Peyer's patch (tissue), 4 donors: ENCODE results near the gene STRA6. TPM values are rescaled to one million over a fixed set of nuclear protein-coding genes. Genes with fewer than 3 reads are reported as not detected.

Source experiments
- DNase-seq, 3 donors: peaks; one replicate each; pipeline ENCODE4 v3.0.0-alpha.2; 2017 to 2019
- H3K27ac ChIP-seq, 4 donors: fragments of 200-600 bp; sonication (generic); one replicate each; pipeline ENCODE4 v1.5.1; 2016 to 2019
- H3K27me3 ChIP-seq, 2 donors: fragments of 200-600 bp; sonication (generic); one replicate each; pipeline ENCODE4 v1.5.1; 2019
- H3K36me3 ChIP-seq, 3 donors: fragments of 200-600 bp; sonication (generic); one replicate each; pipeline ENCODE4 v1.5.1; 2016 to 2019
- H3K4me1 ChIP-seq, 4 donors: fragments of 200-600 bp; sonication (generic); one replicate each; pipeline ENCODE4 v1.5.1; 2016 to 2019
- H3K4me3 ChIP-seq, 4 donors: fragments of 200-600 bp; sonication (generic); 1 replicate in 3 of 4; 2 replicates in 1 of 4; pipeline ENCODE4 v1.5.1; 2016 to 2019; ENCODE audit warnings: mild to moderate bottlenecking in 1 of 4
- H3K9me3 ChIP-seq, 4 donors: fragments of 200-600 bp; sonication (generic); one replicate each; pipeline ENCODE4 v1.5.1; 2016 to 2019; ENCODE audit warnings: mild to moderate bottlenecking in 1 of 4
- CTCF ChIP-seq, 6 experiments: fragments of 450-650 bp in 4 of 6; fragments of 200-600 bp in 2 of 6; sonication (generic) in 1 of 6; IDR thresholded peaks; one replicate each; pipeline ENCODE4 v1.5.1; 2017 to 2019; ENCODE audit warnings: antibody characterized with exemption in 6 of 6, mild to moderate bottlenecking in 3 of 6, moderate library complexity in 1 of 6
- POLR2A ChIP-seq, 2 donors: fragments of 450-650 bp; IDR thresholded peaks; one replicate each; pipeline ENCODE4 v1.5.1; 2017; ENCODE audit warnings: antibody characterized with exemption in 2 of 2, mild to moderate bottlenecking in 2 of 2, moderate library complexity in 2 of 2
- total RNA-seq, 4 donors: library from RNA; depleted of rRNA; stranded (reverse); fragments of >200 nt; gene quantifications; one replicate each; pipeline ENCODE4 v1.1.0, GENCODE V29; 2016

Gene STRA6
- total RNA-seq, 4 donors from 2014 or later = 0.83 TPM; not detected in 3

- no peak overlapping the region for H3K27ac ChIP-seq
- H3K27me3 ChIP-seq = no peaks in the 10 kb centered on the region
Observed at GRCh38 chr15:74222240-74223119, 19.9 kb upstream of the STRA6 start.

GRCh38 chr15:74221399-74222239 is 19.0 kb upstream of the STRA6 start:
- H3K27me3 ChIP-seq = no peaks in the 10 kb centered on the region
- H3K27ac ChIP-seq = no peak overlapping the region
- no peaks in the 10 kb centered on the region for H3K4me1 ChIP-seq
- H3K36me3 ChIP-seq = no peaks in the 10 kb centered on the region
- H3K4me3 ChIP-seq = no peak overlapping the region
- H3K9me3 ChIP-seq = no peaks in the 10 kb centered on the region
- TF ChIP-seq POLR2A (IDR thresholded peaks at IDR 0.05) = no peak
- no peak for DNase-seq

More at GRCh38 chr15:74222240-74223119, 19.9 kb upstream of the STRA6 start:
- H3K4me3 ChIP-seq = no peak overlapping the region
- H3K4me1 ChIP-seq = no peaks in the 10 kb centered on the region
- no peak for DNase-seq
- no peaks in the 10 kb centered on the region for H3K9me3 ChIP-seq
- TF ChIP-seq CTCF (IDR thresholded peaks at IDR 0.05) (no peak), POLR2A (IDR thresholded peaks at IDR 0.05) (no peak)
- H3K36me3 ChIP-seq = no peaks in the 10 kb centered on the region

GRCh38 chr15:74220475-74221248 is 18.1 kb upstream of the STRA6 start:
- DNase-seq = no peak
- no peaks in the 10 kb centered on the region for H3K9me3 ChIP-seq
- no peaks in the 10 kb centered on the region for H3K36me3 ChIP-seq
- no peak overlapping the region for H3K4me3 ChIP-seq
- H3K27me3 ChIP-seq = no peaks in the 10 kb centered on the region
- TF ChIP-seq CTCF (IDR thresholded peaks at IDR 0.05) (no peak), POLR2A (IDR thresholded peaks at IDR 0.05) (no peak)
- no peaks in the 10 kb centered on the region for H3K4me1 ChIP-seq
- no peak overlapping the region for H3K27ac ChIP-seq

- Histone ChIP-seq H3K9me3 (no peaks in the 10 kb centered on the region), H3K36me3 (no peaks in the 10 kb centered on the region), H3K4me3 (no peak overlapping the region), H3K27ac (no peak overlapping the region), H3K4me1 (no peaks in the 10 kb centered on the region), H3K27me3 (no peaks in the 10 kb centered on the region)
- TF ChIP-seq POLR2A (IDR thresholded peaks at IDR 0.05) (no peak), CTCF (IDR thresholded peaks at IDR 0.05) (no peak)
- DNase-seq = no peak
Observed at GRCh38 chr15:74217907-74218885, 15.6 kb upstream of the STRA6 start.

GRCh38 chr15:74216949-74217348 is 14.4 kb upstream of the STRA6 start:
- no peaks in the 10 kb centered on the region for H3K4me1 ChIP-seq
- no peaks in the 10 kb centered on the region for H3K36me3 ChIP-seq
- no peaks in the 10 kb centered on the region for H3K27me3 ChIP-seq
- TF ChIP-seq POLR2A (IDR thresholded peaks at IDR 0.05) (no peak), CTCF (IDR thresholded peaks at IDR 0.05) (no peak)
- H3K4me3 ChIP-seq = no peak overlapping the region
- no peaks in the 10 kb centered on the region for H3K9me3 ChIP-seq
- DNase-seq = no peak
- no peak overlapping the region for H3K27ac ChIP-seq
